GM23338 (cell line): ENCODE data around the gene MPP3. TPM values are rescaled to one million over a fixed set of nuclear protein-coding genes. Genes with fewer than 3 reads are reported as not detected.

Experiments
- ATAC-seq: fragments of 200-7000 bp; cut with Tn5 transposase; 3 replicates; pipeline ENCODE4 v1.9.1; 2020
- DNase-seq: peaks from one replicate; pipeline ENCODE4 v3.0.0-alpha.2; 2015; ENCODE audit warnings: low spot score
- H2AFZ ChIP-seq: fragments of 200-600 bp; sonication (generic); 2 replicates; pipeline ENCODE4 v1.8.0; 2016; ENCODE audit warnings: antibody characterized with exemption, mild to moderate bottlenecking, moderate library complexity
- H3F3A ChIP-seq: fragments of 200-600 bp; sonication (generic); replicated peaks from 2 replicates; pipeline ENCODE4 v1.8.0; 2017; ENCODE audit warnings: antibody characterized with exemption, mixed run types, low read depth
- H3K27ac ChIP-seq: fragments of 200-600 bp; sonication (generic); 2 replicates; pipeline ENCODE4 v1.6.1; 2016; ENCODE audit warnings: low read depth
- H3K27me3 ChIP-seq: fragments of 200-600 bp; sonication (generic); 2 replicates; pipeline ENCODE4 v1.8.0; 2016; ENCODE audit warnings: mild to moderate bottlenecking, mixed run types, moderate library complexity; ENCODE audit not compliant: insufficient read depth
- H3K36me3 ChIP-seq: fragments of 200-600 bp; sonication (generic); 2 replicates; pipeline ENCODE4 v1.8.0; 2016; ENCODE audit warnings: mild to moderate bottlenecking; ENCODE audit not compliant: insufficient read depth
- H3K4me1 ChIP-seq: fragments of 200-600 bp; sonication (generic); 2 replicates; pipeline ENCODE4 v1.8.0; 2016; ENCODE audit warnings: mild to moderate bottlenecking, moderate library complexity; ENCODE audit not compliant: insufficient read depth
- H3K4me2 ChIP-seq: fragments of 200-600 bp; sonication (generic); 2 replicates; pipeline ENCODE4 v1.7.1; 2017; ENCODE audit warnings: mixed run types
- H3K4me3 ChIP-seq: fragments of 200-600 bp; sonication (generic); 2 replicates; pipeline ENCODE4 v1.6.1; 2016; ENCODE audit warnings: mixed run types
- H3K79me2 ChIP-seq: fragments of 200-600 bp; sonication (generic); replicated peaks from 2 replicates; pipeline ENCODE4 v1.8.0; 2017; ENCODE audit warnings: mild to moderate bottlenecking; ENCODE audit not compliant: insufficient read depth
- H3K9me2 ChIP-seq: fragments of 200-600 bp; sonication (generic); 2 replicates; pipeline ENCODE4 v1.8.0; 2017; ENCODE audit not compliant: insufficient read depth
- H4K20me1 ChIP-seq: fragments of 200-600 bp; sonication (generic); replicated peaks from 2 replicates; pipeline ENCODE4 v1.8.0; 2017; ENCODE audit warnings: mild to moderate bottlenecking; ENCODE audit not compliant: insufficient read depth
- H3K27ac Mint-ChIP-seq: 2 replicates; pipeline ENCODE4 v1.8.0; 2020; ENCODE audit warnings: inconsistent platforms, mild to moderate bottlenecking, moderate library complexity, mixed read lengths
- H3K27me3 Mint-ChIP-seq: 3 replicates; pipeline ENCODE4 v1.8.0; 2022; ENCODE audit warnings: low read depth, mild to moderate bottlenecking, moderate library complexity, mixed read lengths, inconsistent platforms; ENCODE audit not compliant: insufficient read depth, poor library complexity
- H3K36me3 Mint-ChIP-seq: 3 replicates; pipeline ENCODE4 v1.8.0; 2021; ENCODE audit warnings: low read depth, mild to moderate bottlenecking, inconsistent platforms, moderate library complexity, mixed read lengths
- H3K4me1 Mint-ChIP-seq: 3 replicates; pipeline ENCODE4 v1.8.0; 2020; ENCODE audit warnings: mild to moderate bottlenecking, inconsistent platforms, mixed read lengths
- H3K4me3 Mint-ChIP-seq: 3 replicates; pipeline ENCODE4 v1.8.0; 2021; ENCODE audit warnings: moderate library complexity, mild to moderate bottlenecking, inconsistent platforms, mixed read lengths
- H3K9me3 Mint-ChIP-seq: 3 replicates; pipeline ENCODE4 v1.8.0; 2020; ENCODE audit warnings: moderate library complexity, mild to moderate bottlenecking, inconsistent platforms, mixed read lengths
- CREB1 ChIP-seq: fragments of 250-450 bp; sonication (Bioruptor Pico); IDR thresholded peaks from 2 replicates; pipeline ENCODE4 v1.5.0; 2020; ENCODE audit warnings: low read depth, mild to moderate bottlenecking, moderate library complexity
- CTCF ChIP-seq, 2 experiments: fragments of 200-600 bp in 1 of 2; sonication (generic) in 1 of 2; conservative IDR thresholded peaks; 2 replicates each; pipeline versions ENCODE4 v1.5.1 to v1.6.1; 2016 to 2017; ENCODE audit warnings: antibody characterized with exemption in 2 of 2, low read depth in 2 of 2, mild to moderate bottlenecking in 2 of 2, moderate library complexity in 1 of 2
- EZH2 ChIP-seq: fragments of 200-600 bp; sonication (generic); IDR thresholded peaks from one replicate; pipeline ENCODE4 v1.8.0; 2017; ENCODE audit warnings: antibody characterized with exemption, mild to moderate bottlenecking, low read depth; ENCODE audit not compliant: unreplicated experiment
- EZH2phosphoT487 ChIP-seq: fragments of 200-600 bp; sonication (generic); IDR thresholded peaks from one replicate; pipeline ENCODE4 v1.8.1; 2018; ENCODE audit warnings: antibody characterized with exemption; ENCODE audit not compliant: unreplicated experiment
- JUNB ChIP-seq: IDR thresholded peaks from one replicate; pipeline ENCODE4 v1.6.1; 2016; ENCODE audit warnings: antibody characterized with exemption; ENCODE audit not compliant: unreplicated experiment
- NANOG ChIP-seq: IDR thresholded peaks from 2 replicates; pipeline ENCODE4 v1.6.1; 2016; ENCODE audit warnings: antibody characterized with exemption, borderline replicate concordance
- POLR2AphosphoS5 ChIP-seq: IDR thresholded peaks from 2 replicates; pipeline ENCODE4 v1.6.1; 2016; ENCODE audit warnings: antibody characterized with exemption, low read depth
- REST ChIP-seq: IDR thresholded peaks from one replicate; pipeline ENCODE4 v1.6.1; 2018; ENCODE audit warnings: antibody characterized with exemption; ENCODE audit not compliant: unreplicated experiment
- STAT1 ChIP-seq: IDR thresholded peaks from one replicate; pipeline ENCODE4 v1.6.1; 2016; ENCODE audit warnings: antibody characterized with exemption; ENCODE audit not compliant: unreplicated experiment
- ZNF114 ChIP-seq: fragments of 250-450 bp; sonication (Bioruptor Pico); IDR thresholded peaks from 2 replicates; pipeline ENCODE4 v1.5.0; 2020; ENCODE audit warnings: mild to moderate bottlenecking, moderate library complexity
- ZNF331 ChIP-seq: fragments of 250-450 bp; sonication (Bioruptor Pico); IDR thresholded peaks from 2 replicates; pipeline ENCODE4 v1.5.0; 2020; ENCODE audit warnings: low read depth, mild to moderate bottlenecking, moderate library complexity
- ZNF462 ChIP-seq: fragments of 250-450 bp; sonication (Bioruptor Pico); IDR thresholded peaks from 2 replicates; pipeline ENCODE4 v1.5.0; 2020; ENCODE audit warnings: mild to moderate bottlenecking, moderate library complexity
- polyA plus RNA-seq: library from polyadenylated mRNA; unstranded; fragments of >200 nt; fragmentation: Nextera tagmentation; extraction: Ambion mirVana; gene quantifications from 2 replicates; pipeline ENCODE4 v1.2.1, GENCODE V29; 2016
- total RNA-seq: library from RNA; depleted of rRNA; stranded (reverse); fragments of >200 nt; shearing (Covaris generic); gene quantifications from 2 replicates; pipeline ENCODE4 v1.2.3, GENCODE V29; 2014

The MPP3 gene
- total and polyA plus RNA-seq, 2 experiments from 2014 or later = 6.6 to 7.4 TPM

GRCh38 chr17:43787728-43788127 is 45.2 kb downstream of the MPP3 start:
- Histone ChIP-seq H3F3A (no peaks in the 10 kb centered on the region), H3K9me2 (no peaks in the 10 kb centered on the region), H3K4me3 (no peak overlapping the region), H3K4me1 (no peaks in the 10 kb centered on the region; the same call in 1 of the 2 replicates), H3K4me2 (no peak overlapping the region), H4K20me1 (no peaks in the 10 kb centered on the region), H3K27ac (no peak overlapping the region), H3K79me2 (no peaks in the 10 kb centered on the region), H2AFZ (no peak overlapping the region), H3K27me3 (no peaks in the 10 kb centered on the region), H3K36me3 (no peaks in the 10 kb centered on the region)
- no peak for TF ChIP-seq EZH2phosphoT487
- no peak for TF ChIP-seq POLR2AphosphoS5
- no peak for TF ChIP-seq ZNF114 (CRISPR knock-in tag)
- TF ChIP-seq ZNF331 (CRISPR knock-in tag) = no peak
- TF ChIP-seq CTCF (conservative IDR thresholded peaks at IDR 0.05; ENCODE audit: low read depth in 2 of 2) = no peak
- TF ChIP-seq JUNB = no peak
- TF ChIP-seq EZH2 = no peak
- no peak for TF ChIP-seq CREB1 (CRISPR knock-in tag)
- TF ChIP-seq ZNF462 (CRISPR knock-in tag) = no peak
- TF ChIP-seq REST = no peak
- no peak for TF ChIP-seq STAT1
- no peak for TF ChIP-seq NANOG
- H3K27ac Mint-ChIP-seq = no peak overlapping the region
- H3K27me3 Mint-ChIP-seq = peaks cover 7% of the 10 kb centered on the region
- DNase-seq = no peak
- no peak for ATAC-seq
- no peak overlapping the region for H3K4me3 Mint-ChIP-seq
- H3K36me3 Mint-ChIP-seq = no peaks in the 10 kb centered on the region
- peaks cover 3% of the 10 kb centered on the region; the same call in 1 of the 3 replicates for H3K4me1 Mint-ChIP-seq
- H3K9me3 Mint-ChIP-seq = no peaks in the 10 kb centered on the region
